Upper lobe of left lung (tissue), 4 donors: ENCODE measurements around the gene LIMCH1.

Experiments
- CTCF ChIP-seq, 6 experiments: fragments of 450-650 bp in 4 of 6; fragments of 200-600 bp in 2 of 6; sonication (generic) in 2 of 6; IDR thresholded peaks; one replicate each; pipeline ENCODE4 v1.5.1; 2016 to 2019; ENCODE audit warnings: antibody characterized with exemption in 6 of 6
- EP300 ChIP-seq, 4 donors: sonication (generic); formaldehyde crosslinking; IDR thresholded peaks; one replicate each; pipeline ENCODE4 v1.5.1; 2017; ENCODE audit warnings: antibody characterized with exemption in 4 of 4, control low read depth in 2 of 4
- POLR2A ChIP-seq, 4 donors: fragments of 450-650 bp; IDR thresholded peaks; one replicate each; pipeline ENCODE4 v1.5.1; 2016 to 2017; ENCODE audit warnings: antibody characterized with exemption in 4 of 4, mild to moderate bottlenecking in 2 of 4
- POLR2AphosphoS5 ChIP-seq, 2 donors: sonication (generic); formaldehyde crosslinking; IDR thresholded peaks; one replicate each; pipeline ENCODE4 v1.5.1; 2017; ENCODE audit warnings: antibody characterized with exemption in 2 of 2

GRCh38 chr4:41598580-41598979 lies 60.6 kb downstream of the LIMCH1 start:
- TF ChIP-seq CTCF (IDR thresholded peaks at IDR 0.05): no peak
- no peak for TF ChIP-seq POLR2AphosphoS5 (IDR thresholded peaks at IDR 0.05)
- no peak for TF ChIP-seq POLR2A (IDR thresholded peaks at IDR 0.05)
- no peak for TF ChIP-seq EP300 (IDR thresholded peaks at IDR 0.05)
